Activated CD8-positive, alpha-beta T cell treated with anti-CD3 and anti-CD28 coated beads, Interleukin-2, amount 10 ng/mL, durations not matched to agents 7 days and 5 days (primary cell): ENCODE results near the gene PLCH1. TPM values are rescaled to one million over a fixed set of nuclear protein-coding genes. Genes with fewer than 3 reads are reported as not detected.
A peak's percentile ranks its signal among the peaks of the same experiment; 100 is the strongest.

Source experiments
- ATAC-seq: fragments of 150-1000 bp; cut with Tn5 transposase; one replicate; pipeline ENCODE4 v1.10.0; 2021; ENCODE audit warnings: moderate library complexity
- CTCF ChIA-PET: fragments of 350-600 bp; sonication (Branson Sonifier 250); formaldehyde crosslinking; loops from one replicate; lab custom pipeline; 2021; ENCODE audit warnings: antibody characterized with exemption; lab: Charles Lee
- POLR2A ChIA-PET: fragments of 350-600 bp; sonication (Branson Sonifier 250); formaldehyde crosslinking; loops from one replicate; lab custom pipeline; 2021; ENCODE audit warnings: antibody characterized with exemption; lab: Charles Lee
- DNase-seq: peaks from one replicate; pipeline ENCODE4 v3.0.0-alpha.2; 2020
- H3K27ac Mint-ChIP-seq: one replicate; pipeline ENCODE4 v1.8.0; 2021; ENCODE audit warnings: mild to moderate bottlenecking, mixed read lengths
- H3K27me3 Mint-ChIP-seq: one replicate; pipeline ENCODE4 v1.8.0; 2021; ENCODE audit warnings: low read depth, mixed read lengths
- H3K36me3 Mint-ChIP-seq: one replicate; pipeline ENCODE4 v1.8.0; 2021; ENCODE audit warnings: low read depth, mixed read lengths
- H3K4me1 Mint-ChIP-seq: one replicate; pipeline ENCODE4 v1.8.0; 2021; ENCODE audit warnings: low read depth, mixed read lengths
- H3K4me3 Mint-ChIP-seq: one replicate; pipeline ENCODE4 v1.8.0; 2021; ENCODE audit warnings: mild to moderate bottlenecking, mixed read lengths
- H3K9me3 Mint-ChIP-seq: one replicate; pipeline ENCODE4 v1.8.0; 2022; ENCODE audit warnings: mixed read lengths; ENCODE audit not compliant: insufficient read depth
- total RNA-seq, 2 experiments: library from RNA; stranded (reverse); gene quantifications; one replicate each; pipeline ENCODE4 v1.2.3, GENCODE V29; 2021

Gene PLCH1
- total RNA-seq, 2 experiments from 2014 or later = 2.0 to 2.4 TPM

GRCh38 chr3:155587581-155587980, 157.3 kb downstream of the PLCH1 start:
- H3K36me3 Mint-ChIP-seq = no peaks in the 10 kb centered on the region

DNA sequence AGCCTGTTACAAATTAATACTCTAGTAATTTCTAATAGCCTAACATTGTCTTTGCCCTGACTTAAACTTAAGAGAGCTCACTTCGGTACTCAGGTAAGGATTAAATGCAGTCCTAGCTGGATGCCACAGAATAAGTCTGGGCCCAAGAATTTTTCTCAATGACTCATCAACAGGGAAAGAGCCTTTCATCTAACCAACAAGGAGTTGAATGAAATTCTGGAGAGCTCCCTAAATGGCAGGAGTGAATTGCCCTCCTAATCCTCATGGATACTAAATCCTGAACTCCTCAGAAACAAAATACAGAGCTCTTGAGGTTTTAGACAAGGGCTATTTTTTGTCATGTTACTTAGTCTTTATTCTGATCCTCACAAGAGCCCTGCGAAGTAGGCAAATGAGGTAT, 159.5 kb downstream of the PLCH1 start:
- ChIA-PET POLR2A (no interaction called here), CTCF (no interaction called here)
- no peak for ATAC-seq
- no peaks in the 10 kb centered on the region for H3K9me3 Mint-ChIP-seq
- H3K36me3 Mint-ChIP-seq = no peaks in the 10 kb centered on the region
- H3K4me3 Mint-ChIP-seq = no peak overlapping the region
- H3K27ac Mint-ChIP-seq = no peak overlapping the region
- H3K4me1 Mint-ChIP-seq = peaks cover 4% of the 10 kb centered on the region
- no peak for DNase-seq
- H3K27me3 Mint-ChIP-seq = peaks cover 5% of the 10 kb centered on the region

More at GRCh38 chr3:155587581-155587980, 157.3 kb downstream of the PLCH1 start:
- Mint-ChIP-seq H3K4me3 (no peak overlapping the region), H3K9me3 (no peaks in the 10 kb centered on the region), H3K4me1 (no peaks in the 10 kb centered on the region), H3K27me3 (peaks cover 5% of the 10 kb centered on the region), H3K27ac (no peak overlapping the region)
- no peak for ATAC-seq
- no peak for DNase-seq
- POLR2A ChIA-PET = no interaction called here
- CTCF ChIA-PET = no interaction called here

- Mint-ChIP-seq H3K36me3 (no peaks in the 10 kb centered on the region), H3K27me3 (peaks cover 17% of the 10 kb centered on the region), H3K4me1 (peaks cover 4% of the 10 kb centered on the region), H3K9me3 (no peaks in the 10 kb centered on the region), H3K27ac (no peak overlapping the region), H3K4me3 (peak overlapping the region; percentile 37)
- ChIA-PET POLR2A (no interaction called here), CTCF (no interaction called here)
- DNase-seq (peak; percentile 44), ATAC-seq (peak; percentile 57)
Measured at GRCh38 chr3:155581579-155581978, 163.3 kb downstream of the PLCH1 start.

GRCh38 chr3:155572085-155572484, 172.8 kb downstream of the PLCH1 start:
- ChIA-PET CTCF (no interaction called here), POLR2A (no interaction called here)
- Mint-ChIP-seq H3K4me3 (no peak overlapping the region), H3K9me3 (no peaks in the 10 kb centered on the region), H3K36me3 (no peaks in the 10 kb centered on the region), H3K27me3 (peaks cover 15% of the 10 kb centered on the region), H3K27ac (no peak overlapping the region), H3K4me1 (no peaks in the 10 kb centered on the region)
- DNase-seq (no peak), ATAC-seq (no peak)

DNA sequence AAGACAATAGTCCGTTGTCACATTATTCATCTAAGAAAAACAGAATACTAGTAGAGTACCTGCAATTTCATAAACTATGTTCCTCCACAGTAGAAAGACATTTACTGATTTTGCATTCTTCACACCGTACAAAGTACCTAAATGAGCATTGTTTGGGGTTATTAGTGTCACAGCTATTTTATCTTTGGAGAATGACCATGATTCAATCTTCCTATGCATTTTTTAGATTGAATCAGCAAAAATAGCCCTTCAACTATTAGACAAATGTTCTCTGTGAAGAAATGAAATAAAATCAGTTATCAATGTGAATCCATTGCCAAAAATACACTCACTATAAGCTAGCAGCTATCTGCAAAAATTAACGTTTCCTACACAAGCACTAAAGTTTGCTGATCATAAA, 176.6 kb downstream of the PLCH1 start:
- Mint-ChIP-seq H3K4me1 (no peaks in the 10 kb centered on the region), H3K27me3 (peaks cover 13% of the 10 kb centered on the region), H3K36me3 (no peaks in the 10 kb centered on the region), H3K27ac (no peak overlapping the region), H3K9me3 (no peaks in the 10 kb centered on the region), H3K4me3 (no peak overlapping the region)
- CTCF ChIA-PET = no interaction called here
- DNase-seq (no peak), ATAC-seq (no peak)
- POLR2A ChIA-PET = no interaction called here

DNA sequence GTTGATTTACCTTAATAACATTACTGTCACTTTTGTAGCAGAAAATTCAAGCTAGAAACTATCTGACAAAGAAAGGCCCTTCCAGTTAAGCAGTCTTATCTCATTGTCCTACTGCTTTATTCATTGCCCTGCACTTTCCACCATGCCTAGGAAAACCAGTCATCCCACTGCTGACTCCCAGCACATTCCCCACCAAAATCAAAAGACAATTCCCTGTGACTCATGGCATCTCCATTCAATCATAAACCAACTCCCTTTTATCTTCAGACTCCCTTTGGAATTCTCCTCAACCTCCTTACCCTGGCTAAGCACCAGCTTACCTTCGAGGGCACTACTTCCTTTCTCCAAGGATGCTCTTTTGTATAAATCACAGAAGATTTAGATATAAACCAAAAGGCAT, 184.3 kb downstream of the PLCH1 start:
- H3K27me3 Mint-ChIP-seq = peaks cover 9% of the 10 kb centered on the region
- H3K4me3 Mint-ChIP-seq = no peak overlapping the region
- POLR2A ChIA-PET = no interaction called here
- peaks cover 3% of the 10 kb centered on the region for H3K36me3 Mint-ChIP-seq
- CTCF ChIA-PET = no interaction called here
- no peak overlapping the region for H3K27ac Mint-ChIP-seq
- ATAC-seq (no peak), DNase-seq (no peak)
- peaks cover 8% of the 10 kb centered on the region for H3K4me1 Mint-ChIP-seq
- no peaks in the 10 kb centered on the region for H3K9me3 Mint-ChIP-seq

- peaks cover 3% of the 10 kb centered on the region for H3K36me3 Mint-ChIP-seq
- POLR2A ChIA-PET = no interaction called here
- ATAC-seq = no peak
- CTCF ChIA-PET = interaction anchor here (1.0 kb wide), 1 partner anchor 11 kb away, joined by 3 read pairs; no protein-coding TSS in a partner anchor
- peaks cover 9% of the 10 kb centered on the region for H3K27me3 Mint-ChIP-seq
- DNase-seq = no peak
- no peaks in the 10 kb centered on the region for H3K9me3 Mint-ChIP-seq
- peaks cover 13% of the 10 kb centered on the region for H3K4me1 Mint-ChIP-seq
- H3K27ac Mint-ChIP-seq = no peak overlapping the region
- H3K4me3 Mint-ChIP-seq = no peak overlapping the region
Measured at GRCh38 chr3:155560135-155560534, 184.7 kb downstream of the PLCH1 start.

DNA sequence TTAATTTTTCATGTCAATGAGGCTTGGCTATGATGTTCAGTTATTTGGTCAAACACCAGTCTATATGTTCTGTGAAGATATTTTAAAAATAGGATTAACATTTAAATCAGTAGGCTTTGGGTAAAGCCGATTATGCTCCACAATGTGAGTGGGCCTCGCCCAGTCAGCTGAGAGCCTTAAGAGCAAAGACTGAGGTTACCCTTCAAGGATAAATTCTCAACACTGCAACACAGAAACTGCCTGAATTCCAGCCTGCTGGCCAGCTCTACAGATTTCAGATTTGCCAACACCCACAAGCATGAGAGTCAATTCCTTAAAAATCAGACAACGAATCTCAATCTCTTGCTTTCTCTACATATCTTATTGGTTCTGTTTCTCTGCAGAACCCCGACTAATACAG, 188.3 kb downstream of the PLCH1 start:
- Mint-ChIP-seq H3K9me3 (no peaks in the 10 kb centered on the region), H3K4me1 (peaks cover 40% of the 10 kb centered on the region), H3K27me3 (peaks cover 9% of the 10 kb centered on the region), H3K27ac (no peak overlapping the region), H3K36me3 (peaks cover 11% of the 10 kb centered on the region), H3K4me3 (no peak overlapping the region)
- POLR2A ChIA-PET = no interaction called here
- CTCF ChIA-PET = no interaction called here
- DNase-seq (no peak), ATAC-seq (no peak)

DNA sequence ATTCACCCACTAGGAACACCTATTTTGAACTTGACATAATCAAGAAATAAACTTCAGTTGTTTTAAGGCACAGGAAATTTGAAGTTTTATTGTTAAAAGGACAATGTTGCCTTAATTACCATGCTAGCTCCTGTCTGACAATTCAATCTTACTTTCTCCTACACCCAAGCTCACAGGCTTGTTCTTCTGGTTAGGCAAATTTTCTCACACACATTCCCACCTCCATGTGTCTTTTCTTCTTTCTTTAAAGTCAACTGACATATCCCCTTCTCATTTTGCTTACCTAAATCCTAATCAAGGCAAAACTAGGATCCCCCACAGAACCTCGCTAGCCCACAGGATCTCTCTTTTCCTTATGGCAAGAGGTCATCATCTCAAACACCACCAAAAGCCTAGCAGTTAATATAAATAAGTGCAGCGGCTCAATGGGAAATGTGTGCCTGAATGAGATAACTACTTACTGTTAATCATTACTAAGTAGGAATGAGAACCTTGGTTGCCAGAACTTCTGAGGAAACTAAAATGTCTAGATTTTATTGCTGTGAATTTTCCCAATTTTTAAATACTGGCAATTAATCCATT, 189.3 kb downstream of the PLCH1 start:
- peaks cover 7% of the 10 kb centered on the region for H3K27me3 Mint-ChIP-seq
- peak overlapping the region; percentile 39 for H3K4me3 Mint-ChIP-seq
- ATAC-seq (no peak), DNase-seq (no peak)
- no peaks in the 10 kb centered on the region for H3K9me3 Mint-ChIP-seq
- POLR2A ChIA-PET = no interaction called here
- H3K4me1 Mint-ChIP-seq = peaks cover 40% of the 10 kb centered on the region
- peaks cover 11% of the 10 kb centered on the region for H3K36me3 Mint-ChIP-seq
- H3K27ac Mint-ChIP-seq = peak overlapping the region; percentile 78
- CTCF ChIA-PET = no interaction called here

GRCh38 chr3:155554777-155555451, 190.0 kb downstream of the PLCH1 start:
- ChIA-PET POLR2A (no interaction called here), CTCF (no interaction called here)
- ATAC-seq (peak; percentile 77), DNase-seq (peak; percentile 70)
- Mint-ChIP-seq H3K4me1 (peaks cover 40% of the 10 kb centered on the region), H3K4me3 (peak overlapping the region; percentile 39), H3K27me3 (peaks cover 6% of the 10 kb centered on the region), H3K9me3 (no peaks in the 10 kb centered on the region), H3K27ac (peak overlapping the region; percentile 78), H3K36me3 (peaks cover 11% of the 10 kb centered on the region)

DNA sequence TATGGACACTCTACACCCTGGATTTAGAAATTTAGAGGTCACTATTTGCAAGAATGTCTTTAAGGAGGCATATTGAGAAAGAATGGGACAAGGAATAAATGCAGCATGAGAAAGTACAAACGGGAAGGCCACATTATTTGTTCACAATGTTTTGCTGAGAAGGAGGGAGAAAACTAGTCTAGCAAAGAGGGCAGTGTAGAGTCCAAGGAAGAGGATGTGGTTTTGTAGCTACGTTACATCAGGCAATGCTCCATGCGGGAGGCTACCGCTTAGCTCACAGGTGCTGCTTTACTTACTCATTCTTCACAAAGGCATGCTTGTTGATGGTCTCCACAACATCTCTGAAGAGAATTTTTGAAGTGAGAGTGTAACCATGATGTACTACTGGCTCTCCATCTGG, 191.1 kb downstream of the PLCH1 start:
- peaks cover 12% of the 10 kb centered on the region for H3K36me3 Mint-ChIP-seq
- H3K27me3 Mint-ChIP-seq = peaks cover 3% of the 10 kb centered on the region
- H3K4me3 Mint-ChIP-seq = peak overlapping the region; percentile 36
- CTCF ChIA-PET = no interaction called here
- peak overlapping the region; percentile 67 for H3K27ac Mint-ChIP-seq
- DNase-seq (peak; percentile 55), ATAC-seq (peak; percentile 83)
- H3K4me1 Mint-ChIP-seq = peaks cover 52% of the 10 kb centered on the region
- H3K9me3 Mint-ChIP-seq = no peaks in the 10 kb centered on the region
- POLR2A ChIA-PET = interaction anchor here (0.5 kb wide), 1 partner anchor 97 kb away, joined by 4 read pairs; no protein-coding TSS in a partner anchor

GRCh38 chr3:155553326-155553725, 191.5 kb downstream of the PLCH1 start:
- DNase-seq (no peak), ATAC-seq (no peak)
- ChIA-PET CTCF (no interaction called here), POLR2A (no interaction called here)
- H3K27ac Mint-ChIP-seq = peak overlapping the region; percentile 67
- H3K4me3 Mint-ChIP-seq = peak overlapping the region; percentile 36
- H3K4me1 Mint-ChIP-seq = peaks cover 55% of the 10 kb centered on the region
- H3K36me3 Mint-ChIP-seq = peaks cover 13% of the 10 kb centered on the region
- no peaks in the 10 kb centered on the region for H3K9me3 Mint-ChIP-seq
- H3K27me3 Mint-ChIP-seq = no peaks in the 10 kb centered on the region
